HepG2 (cell line): Measurements from ENCODE around the gene PAQR7.

ENCODE experiments used
- ZNF224 ChIP-seq: sonication (generic); formaldehyde crosslinking; IDR thresholded peaks from 2 replicates; pipeline ENCODE4 v1.5.0; 2020; ENCODE audit warnings: mild to moderate bottlenecking, missing genetic modification reagents
- TF ChIP-seq, protein P1 (sequence below): sonication (generic); formaldehyde crosslinking; IDR thresholded peaks from 2 replicates; pipeline ENCODE4 v1.5.1; 2020; ENCODE audit warnings: missing genetic modification reagents, mild to moderate bottlenecking, borderline replicate concordance

DNA sequence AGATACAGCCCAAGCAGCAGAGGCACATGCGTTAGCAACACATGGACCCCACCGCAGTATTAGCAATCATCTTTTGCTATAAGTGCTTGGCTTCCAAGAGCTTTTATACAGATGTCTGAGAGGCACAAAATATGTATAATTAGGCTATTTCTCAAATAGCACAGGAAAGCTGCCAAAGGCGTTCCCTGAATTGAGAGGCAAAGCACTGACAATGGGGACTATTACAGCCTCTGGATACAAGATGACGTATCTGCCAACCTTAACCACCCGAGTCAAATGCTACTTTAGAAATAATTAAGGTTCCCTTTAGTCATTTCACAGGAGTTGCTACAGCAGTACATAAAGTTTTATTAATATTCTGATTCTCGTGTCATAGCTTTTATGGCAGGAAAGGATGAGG, 24.3 kb upstream of the PAQR7 start:
- TF ChIP-seq ZNF224 = no peak
- TF ChIP-seq, protein P1, sequence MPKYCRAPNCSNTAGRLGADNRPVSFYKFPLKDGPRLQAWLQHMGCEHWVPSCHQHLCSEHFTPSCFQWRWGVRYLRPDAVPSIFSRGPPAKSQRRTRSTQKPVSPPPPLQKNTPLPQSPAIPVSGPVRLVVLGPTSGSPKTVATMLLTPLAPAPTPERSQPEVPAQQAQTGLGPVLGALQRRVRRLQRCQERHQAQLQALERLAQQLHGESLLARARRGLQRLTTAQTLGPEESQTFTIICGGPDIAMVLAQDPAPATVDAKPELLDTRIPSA (CRISPR knock-in tag) = no peak
